Karpas-422 (cell line): ENCODE measurements around the gene PID1. TPM values are rescaled to one million over a fixed set of nuclear protein-coding genes. Genes with fewer than 3 reads are reported as not detected.

Source experiments
- DNase-seq: peaks from one replicate; pipeline ENCODE4 v3.0.0-alpha.2; 2015
- H2AFZ ChIP-seq: fragments of 200-600 bp; sonication (generic); 2 replicates; pipeline ENCODE4 v1.6.1; 2014; ENCODE audit warnings: antibody characterized with exemption, low read length, mixed read lengths
- H3K27ac ChIP-seq: fragments of 200-600 bp; sonication (generic); 2 replicates; pipeline ENCODE4 v1.5.1; 2014; ENCODE audit warnings: mild to moderate bottlenecking, low read length, moderate library complexity
- H3K27me3 ChIP-seq: fragments of 200-600 bp; sonication (generic); 2 replicates; pipeline ENCODE4 v1.6.1; 2014; ENCODE audit warnings: low read length, mixed read lengths
- H3K36me3 ChIP-seq: fragments of 200-600 bp; sonication (generic); 2 replicates; pipeline ENCODE4 v1.6.1; 2014; ENCODE audit warnings: low read length, mixed read lengths; ENCODE audit not compliant: insufficient read depth
- H3K4me1 ChIP-seq: fragments of 200-600 bp; sonication (generic); 2 replicates; pipeline ENCODE4 v1.6.1; 2014; ENCODE audit warnings: mild to moderate bottlenecking, low read length, mixed read lengths
- H3K4me2 ChIP-seq: fragments of 200-600 bp; sonication (generic); 2 replicates; pipeline ENCODE4 v1.6.1; 2014; ENCODE audit warnings: low read length, low read depth, mild to moderate bottlenecking; ENCODE audit not compliant: poor library complexity, severe bottlenecking
- H3K4me3 ChIP-seq: fragments of 200-600 bp; sonication (generic); 2 replicates; pipeline ENCODE4 v1.5.1; 2014; ENCODE audit warnings: mild to moderate bottlenecking, antibody characterized with exemption, low read length, mixed read lengths
- H3K79me2 ChIP-seq: fragments of 200-600 bp; sonication (generic); 2 replicates; pipeline ENCODE4 v1.6.1; 2014; ENCODE audit warnings: mild to moderate bottlenecking, low read length, mixed read lengths
- H3K9ac ChIP-seq: fragments of 200-600 bp; sonication (generic); 2 replicates; pipeline ENCODE4 v1.6.0; 2014; ENCODE audit warnings: low read length
- H3K9me2 ChIP-seq: fragments of 200-600 bp; sonication (generic), shearing (Covaris generic); replicated peaks from 2 replicates; pipeline ENCODE4 v1.6.0; 2014; ENCODE audit warnings: mild to moderate bottlenecking, low read length, moderate library complexity; ENCODE audit not compliant: insufficient read depth
- H3K9me3 ChIP-seq: fragments of 300-700, 200-600 bp; sonication (generic); 2 replicates; pipeline ENCODE4 v1.6.1; 2014; ENCODE audit warnings: low read length, mixed read lengths
- H4K20me1 ChIP-seq: fragments of 200-600 bp; sonication (generic); 2 replicates; pipeline ENCODE4 v1.6.1; 2014; ENCODE audit warnings: mild to moderate bottlenecking, antibody characterized with exemption, low read length, low read depth; ENCODE audit not compliant: insufficient read depth
- total RNA-seq: library from RNA; depleted of rRNA; stranded (reverse); fragments of >200 nt; shearing (Covaris generic); gene quantifications from 2 replicates; pipeline ENCODE4 v1.2.3, GENCODE V29; 2014; ENCODE audit warnings: low replicate concordance

The PID1 gene
- total RNA-seq, 1 experiment from 2014 or later: not detected

DNA sequence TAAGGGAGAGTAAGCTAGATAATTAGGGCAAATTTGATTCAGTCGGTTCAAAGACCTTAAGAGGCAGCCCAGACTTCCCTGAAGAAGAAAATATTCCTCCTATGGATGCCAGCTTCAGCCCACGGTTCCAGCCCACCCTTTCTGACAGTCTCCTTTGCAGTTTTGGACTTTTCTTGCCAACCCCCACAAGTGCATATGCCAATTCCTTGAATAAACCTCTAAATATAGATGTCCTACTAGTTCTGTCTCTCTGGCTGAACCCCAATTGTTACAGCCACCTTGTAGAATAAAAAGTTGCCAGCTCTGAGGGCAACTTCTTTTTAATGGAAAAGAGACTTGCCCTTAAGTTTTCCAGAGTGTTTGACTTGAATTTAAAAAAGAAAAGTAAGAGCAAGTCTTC, 111.7 kb downstream of the PID1 start:
- Histone ChIP-seq H3K79me2 (no peaks in the 10 kb centered on the region), H3K36me3 (no peaks in the 10 kb centered on the region), H3K4me3 (no peak overlapping the region), H3K27ac (no peak overlapping the region), H3K9me2 (no peaks in the 10 kb centered on the region), H3K27me3 (no peaks in the 10 kb centered on the region), H3K4me1 (no peaks in the 10 kb centered on the region), H3K9ac (no peak overlapping the region), H4K20me1 (no peaks in the 10 kb centered on the region), H3K9me3 (no peaks in the 10 kb centered on the region), H3K4me2 (no peak overlapping the region), H2AFZ (no peak overlapping the region)
- DNase-seq: no peak

DNA sequence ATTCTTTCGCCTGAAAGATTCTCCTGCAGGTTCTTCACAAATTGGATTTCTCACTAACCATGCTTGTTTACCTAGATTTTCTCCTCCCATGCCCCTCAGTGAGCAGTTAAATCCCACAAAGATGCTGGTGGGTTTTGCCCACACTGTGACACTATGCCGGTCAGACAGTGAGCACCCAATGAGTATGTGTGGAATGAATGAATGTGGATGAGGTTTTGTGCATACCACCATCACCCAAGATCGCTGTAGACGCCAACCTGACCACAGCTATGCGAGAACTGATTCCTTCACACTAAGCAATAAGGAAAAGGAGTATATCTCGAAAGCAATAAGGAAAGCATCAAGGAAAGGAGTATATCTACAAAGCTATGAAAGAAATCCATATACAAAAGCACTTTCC, 116.7 kb downstream of the PID1 start:
- Histone ChIP-seq H3K27me3 (no peaks in the 10 kb centered on the region), H3K4me3 (no peak overlapping the region), H3K79me2 (no peaks in the 10 kb centered on the region), H4K20me1 (no peaks in the 10 kb centered on the region), H3K9me2 (no peaks in the 10 kb centered on the region), H3K36me3 (no peaks in the 10 kb centered on the region), H3K9ac (no peak overlapping the region), H2AFZ (no peak overlapping the region), H3K27ac (no peak overlapping the region), H3K4me1 (no peaks in the 10 kb centered on the region), H3K4me2 (no peak overlapping the region), H3K9me3 (no peaks in the 10 kb centered on the region)
- no peak for DNase-seq

DNA sequence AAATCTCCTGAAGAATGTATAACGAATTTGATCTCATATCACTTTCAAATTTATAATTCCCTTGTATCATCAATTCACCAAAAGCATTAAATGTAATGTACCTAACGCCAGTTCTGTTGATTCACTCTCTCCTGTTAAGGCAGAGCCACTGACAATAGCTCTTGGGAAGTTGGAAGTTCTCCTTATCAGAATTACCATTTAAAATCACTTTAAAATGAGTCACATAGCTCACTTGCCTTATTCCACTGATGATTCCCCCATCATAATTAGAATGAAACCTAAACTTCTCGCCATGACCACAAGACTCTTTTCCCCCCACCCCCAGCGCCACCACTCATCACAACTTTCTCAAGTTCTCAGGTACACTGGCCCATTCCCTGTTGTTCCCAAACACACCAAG, 117.1 kb downstream of the PID1 start:
- no peak for DNase-seq
- no peaks in the 10 kb centered on the region for H3K9me2 ChIP-seq
- H3K36me3 ChIP-seq: no peaks in the 10 kb centered on the region
- no peaks in the 10 kb centered on the region for H3K4me1 ChIP-seq
- no peak overlapping the region for H2AFZ ChIP-seq
- no peak overlapping the region for H3K4me3 ChIP-seq
- H3K9ac ChIP-seq: no peak overlapping the region
- no peaks in the 10 kb centered on the region for H4K20me1 ChIP-seq
- H3K4me2 ChIP-seq: no peak overlapping the region
- no peaks in the 10 kb centered on the region for H3K9me3 ChIP-seq
- no peaks in the 10 kb centered on the region for H3K27me3 ChIP-seq
- H3K27ac ChIP-seq: no peak overlapping the region
- no peaks in the 10 kb centered on the region for H3K79me2 ChIP-seq

DNA sequence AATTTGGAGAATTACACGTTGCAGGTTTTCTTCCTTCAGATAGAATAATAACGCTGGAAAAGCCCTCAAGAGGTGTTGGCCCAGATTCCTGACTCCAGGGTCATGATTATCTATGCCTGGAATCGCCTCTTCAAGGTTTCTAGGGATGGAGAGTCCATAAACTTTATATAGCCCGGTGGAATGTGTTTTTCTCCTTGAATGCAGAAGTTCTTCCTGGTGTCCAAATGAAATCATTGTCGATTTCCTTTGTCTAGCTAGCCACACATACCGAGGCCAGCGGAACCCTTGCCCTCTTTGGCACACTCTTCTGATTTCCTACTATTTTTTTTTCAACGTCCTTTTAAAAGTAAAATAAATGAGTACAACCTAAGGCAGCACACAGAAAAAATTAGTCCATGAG, 117.8 kb downstream of the PID1 start:
- no peak overlapping the region for H3K27ac ChIP-seq
- no peaks in the 10 kb centered on the region for H3K79me2 ChIP-seq
- no peak overlapping the region for H3K4me3 ChIP-seq

DNA sequence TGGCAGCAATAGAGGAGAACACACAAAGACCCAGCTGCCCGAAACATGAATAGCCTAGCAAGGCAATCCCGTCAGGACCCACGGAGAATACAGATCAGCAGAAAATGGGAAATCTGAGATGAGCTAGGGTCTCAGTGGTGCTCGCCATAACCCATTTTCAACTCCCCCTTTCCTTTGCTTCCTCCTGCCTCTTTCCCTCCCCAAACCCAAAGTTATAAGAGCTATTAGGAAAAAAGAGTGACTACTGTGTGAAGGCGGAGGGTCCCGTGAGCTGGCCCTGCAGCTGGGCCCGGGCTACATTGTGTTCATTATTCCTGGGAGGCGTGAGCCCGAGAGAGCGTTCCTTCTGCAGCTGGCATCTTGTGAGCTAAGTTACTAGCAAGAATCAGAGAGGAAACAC, 118.4 kb downstream of the PID1 start:
- Histone ChIP-seq H3K9me2 (no peaks in the 10 kb centered on the region), H3K4me2 (no peak overlapping the region), H3K79me2 (no peaks in the 10 kb centered on the region), H3K27ac (no peak overlapping the region), H3K9me3 (no peaks in the 10 kb centered on the region), H3K4me1 (no peaks in the 10 kb centered on the region), H4K20me1 (no peaks in the 10 kb centered on the region), H3K4me3 (no peak overlapping the region), H2AFZ (no peak overlapping the region), H3K9ac (no peak overlapping the region), H3K27me3 (no peaks in the 10 kb centered on the region), H3K36me3 (no peaks in the 10 kb centered on the region)
- DNase-seq: no peak

More for the DNA sequence above, 117.8 kb downstream of the PID1 start:
- no peaks in the 10 kb centered on the region for H3K27me3 ChIP-seq
- H2AFZ ChIP-seq: no peak overlapping the region
- H3K9me2 ChIP-seq: no peaks in the 10 kb centered on the region
- no peaks in the 10 kb centered on the region for H3K4me1 ChIP-seq
- H3K36me3 ChIP-seq: no peaks in the 10 kb centered on the region
- no peak for DNase-seq
- no peak overlapping the region for H3K4me2 ChIP-seq
- no peaks in the 10 kb centered on the region for H3K9me3 ChIP-seq
- H3K9ac ChIP-seq: no peak overlapping the region
- H4K20me1 ChIP-seq: no peaks in the 10 kb centered on the region

DNA sequence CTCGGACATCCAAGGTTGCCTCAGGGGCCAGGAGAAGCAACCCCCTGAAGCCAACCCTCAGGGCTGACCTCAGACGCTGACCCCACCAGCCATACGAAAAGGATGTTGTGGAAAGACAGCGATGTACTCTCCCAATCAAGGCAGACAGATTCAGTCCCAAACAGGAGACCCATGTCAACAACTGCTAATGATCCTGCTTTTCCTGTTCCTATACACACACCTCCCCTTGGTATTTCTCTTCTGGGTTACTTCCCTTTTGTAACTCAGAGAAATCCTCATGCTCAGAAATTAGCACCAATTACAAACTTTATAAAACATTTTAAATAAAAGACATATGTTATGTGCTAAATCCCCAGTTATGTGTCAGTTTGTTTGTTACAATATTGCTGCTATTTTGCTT, 120.8 kb downstream of the PID1 start:
- DNase-seq: no peak
- H3K4me1 ChIP-seq: no peaks in the 10 kb centered on the region
- H3K4me2 ChIP-seq: no peak overlapping the region
- no peak overlapping the region for H3K9ac ChIP-seq
- no peak overlapping the region for H3K4me3 ChIP-seq
- no peaks in the 10 kb centered on the region for H3K9me2 ChIP-seq
- H3K36me3 ChIP-seq: no peaks in the 10 kb centered on the region
- no peaks in the 10 kb centered on the region for H3K79me2 ChIP-seq
- H4K20me1 ChIP-seq: no peaks in the 10 kb centered on the region
- H3K27me3 ChIP-seq: no peaks in the 10 kb centered on the region
- no peaks in the 10 kb centered on the region for H3K9me3 ChIP-seq
- no peak overlapping the region for H3K27ac ChIP-seq
- no peak overlapping the region for H2AFZ ChIP-seq

DNA sequence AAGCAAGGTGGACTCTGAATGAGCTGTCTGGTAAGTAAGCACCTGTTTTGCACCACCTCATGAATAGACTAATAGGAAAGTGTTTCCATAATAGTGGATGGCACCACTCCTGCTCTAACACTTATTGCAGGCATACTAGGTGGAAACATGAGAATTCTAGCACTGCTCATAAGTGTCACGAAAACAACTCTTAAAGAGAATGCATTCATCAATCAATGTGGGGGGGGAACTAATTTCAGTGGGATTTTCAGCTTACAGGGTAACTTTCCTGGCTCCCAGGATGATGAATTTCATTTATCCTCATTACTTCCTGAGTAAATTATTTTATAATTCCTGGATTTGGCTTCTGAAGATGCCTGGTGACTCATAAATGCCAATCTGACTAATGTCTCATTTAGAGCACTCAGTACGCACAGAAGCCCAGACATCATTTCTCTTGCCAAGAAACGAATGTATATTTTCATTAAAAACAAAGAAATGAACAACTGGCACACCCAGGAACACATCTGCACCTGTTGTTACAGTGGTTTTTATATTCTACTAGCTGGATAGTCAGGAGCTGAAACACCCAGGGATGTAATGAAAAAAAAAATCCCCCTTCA, 129.6 kb downstream of the PID1 start:
- no peak for DNase-seq
- no peaks in the 10 kb centered on the region for H4K20me1 ChIP-seq
- H3K36me3 ChIP-seq: no peaks in the 10 kb centered on the region
- H3K79me2 ChIP-seq: no peaks in the 10 kb centered on the region
- no peaks in the 10 kb centered on the region for H3K9me2 ChIP-seq
- H3K9ac ChIP-seq: no peak overlapping the region
- no peak overlapping the region for H3K27ac ChIP-seq
- no peak overlapping the region for H2AFZ ChIP-seq
- H3K4me3 ChIP-seq: no peak overlapping the region
- H3K27me3 ChIP-seq: no peaks in the 10 kb centered on the region
- H3K9me3 ChIP-seq: no peaks in the 10 kb centered on the region
- H3K4me2 ChIP-seq: no peak overlapping the region
- H3K4me1 ChIP-seq: no peaks in the 10 kb centered on the region

DNA sequence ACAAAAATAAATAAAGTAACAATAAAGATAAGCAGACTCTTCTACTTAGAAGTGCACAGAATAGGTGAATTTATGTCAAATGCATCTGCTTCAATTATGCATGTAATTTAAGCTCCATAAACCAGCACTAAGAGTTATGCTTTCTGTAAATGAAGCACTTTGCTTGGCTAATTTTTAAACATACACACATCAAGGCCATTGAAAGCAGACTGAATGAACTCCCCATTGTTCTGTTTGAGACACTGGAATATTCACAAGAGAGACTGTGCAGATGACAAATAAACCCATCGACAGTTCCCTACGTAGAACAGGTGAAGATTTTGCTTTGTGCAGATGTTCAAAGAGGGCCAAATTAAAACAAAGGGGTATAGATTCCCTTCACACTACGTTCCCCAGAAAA, 133.4 kb downstream of the PID1 start:
- Histone ChIP-seq H3K4me2 (no peak overlapping the region), H3K79me2 (no peaks in the 10 kb centered on the region), H3K36me3 (no peaks in the 10 kb centered on the region), H3K9me2 (no peaks in the 10 kb centered on the region), H3K9me3 (no peaks in the 10 kb centered on the region), H2AFZ (no peak overlapping the region), H3K9ac (no peak overlapping the region), H3K4me3 (no peak overlapping the region), H4K20me1 (no peaks in the 10 kb centered on the region), H3K27ac (no peak overlapping the region), H3K4me1 (no peaks in the 10 kb centered on the region), H3K27me3 (no peaks in the 10 kb centered on the region)
- DNase-seq: no peak

DNA sequence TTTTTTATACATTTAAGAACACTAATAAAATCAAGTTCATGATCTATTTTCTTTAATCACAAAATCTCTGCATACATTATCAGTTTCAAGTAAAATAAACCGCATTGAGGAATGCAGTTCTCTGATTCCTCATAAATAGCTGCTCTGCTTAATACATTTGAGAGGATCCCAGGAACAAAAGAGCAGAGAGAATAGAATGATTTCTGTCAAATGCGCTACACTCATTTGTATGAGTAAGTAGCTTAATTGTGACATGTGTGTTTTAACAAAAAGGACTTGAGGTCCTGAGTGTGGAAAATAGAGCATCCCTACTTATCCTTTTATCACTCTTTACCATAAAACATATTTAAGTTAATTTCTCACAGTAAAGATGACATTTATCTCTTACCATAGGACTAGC, 134.0 kb downstream of the PID1 start:
- Histone ChIP-seq H3K9ac (no peak overlapping the region), H3K4me2 (no peak overlapping the region), H3K27me3 (no peaks in the 10 kb centered on the region), H3K79me2 (no peaks in the 10 kb centered on the region), H3K4me1 (no peaks in the 10 kb centered on the region), H4K20me1 (no peaks in the 10 kb centered on the region), H3K36me3 (no peaks in the 10 kb centered on the region), H3K27ac (no peak overlapping the region), H3K9me3 (no peaks in the 10 kb centered on the region), H3K4me3 (no peak overlapping the region), H3K9me2 (no peaks in the 10 kb centered on the region), H2AFZ (no peak overlapping the region)
- no peak for DNase-seq
